ENCODE measurements around the gene NRP1.

Gene NRP1

DNA sequence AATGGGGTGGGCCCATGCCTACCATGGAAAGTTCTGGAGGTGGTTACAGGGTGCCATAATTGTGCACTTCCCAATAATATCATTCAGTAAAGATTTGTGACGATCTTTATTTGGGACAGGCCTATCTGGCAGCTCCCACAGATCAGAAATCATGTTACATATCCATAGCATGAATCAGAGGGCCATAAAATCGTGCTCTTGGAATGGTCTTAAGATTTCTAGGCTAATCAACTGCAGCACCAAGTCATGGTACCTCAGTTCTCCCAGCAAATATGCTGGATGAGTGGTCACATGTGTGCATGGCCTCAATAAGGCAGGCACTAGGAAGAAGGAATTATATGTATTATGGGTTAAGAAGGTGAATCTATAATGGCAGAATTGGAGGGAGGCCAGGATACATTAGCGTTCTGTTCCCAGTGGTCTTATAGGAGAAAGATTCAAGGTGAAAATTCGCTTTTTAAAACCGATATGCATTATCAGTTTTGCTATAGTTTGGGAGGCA is 134.7 kb downstream of the NRP1 start:
- TF ChIP-seq, protein P1, sequence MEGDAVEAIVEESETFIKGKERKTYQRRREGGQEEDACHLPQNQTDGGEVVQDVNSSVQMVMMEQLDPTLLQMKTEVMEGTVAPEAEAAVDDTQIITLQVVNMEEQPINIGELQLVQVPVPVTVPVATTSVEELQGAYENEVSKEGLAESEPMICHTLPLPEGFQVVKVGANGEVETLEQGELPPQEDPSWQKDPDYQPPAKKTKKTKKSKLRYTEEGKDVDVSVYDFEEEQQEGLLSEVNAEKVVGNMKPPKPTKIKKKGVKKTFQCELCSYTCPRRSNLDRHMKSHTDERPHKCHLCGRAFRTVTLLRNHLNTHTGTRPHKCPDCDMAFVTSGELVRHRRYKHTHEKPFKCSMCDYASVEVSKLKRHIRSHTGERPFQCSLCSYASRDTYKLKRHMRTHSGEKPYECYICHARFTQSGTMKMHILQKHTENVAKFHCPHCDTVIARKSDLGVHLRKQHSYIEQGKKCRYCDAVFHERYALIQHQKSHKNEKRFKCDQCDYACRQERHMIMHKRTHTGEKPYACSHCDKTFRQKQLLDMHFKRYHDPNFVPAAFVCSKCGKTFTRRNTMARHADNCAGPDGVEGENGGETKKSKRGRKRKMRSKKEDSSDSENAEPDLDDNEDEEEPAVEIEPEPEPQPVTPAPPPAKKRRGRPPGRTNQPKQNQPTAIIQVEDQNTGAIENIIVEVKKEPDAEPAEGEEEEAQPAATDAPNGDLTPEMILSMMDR (IDR thresholded peaks at IDR 0.05; ENCODE audit: low read depth, low read length, poor library complexity, severe bottlenecking) = no peak
- TF ChIP-seq EZH2phosphoT487 (IDR thresholded peaks at IDR 0.05; ENCODE audit: borderline replicate concordance, low read length) = no peak
- H3K4me1 ChIP-seq (ENCODE audit: control insufficient read depth, low read length) = no peaks in the 10 kb centered on the region
- no peak overlapping the region for H3K4me2 ChIP-seq (ENCODE audit: low read length)
- H3K9me2 ChIP-seq (replicated peaks; ENCODE audit: control insufficient read depth, low read length) = no peaks in the 10 kb centered on the region
- no peak overlapping the region for H3K27ac ChIP-seq (ENCODE audit: low read depth, low read length)
- no peaks in the 10 kb centered on the region for H3K9me3 ChIP-seq (ENCODE audit: control insufficient read depth, insufficient read depth, low read length)
- no peaks in the 10 kb centered on the region for H3K27me3 ChIP-seq (ENCODE audit: control insufficient read depth, low read length)
- no peaks in the 10 kb centered on the region for H3K36me3 ChIP-seq (ENCODE audit: control insufficient read depth, low read length)
- no peaks in the 10 kb centered on the region for H3K79me2 ChIP-seq (ENCODE audit: control insufficient read depth, low read length)
- no peak overlapping the region for H3K4me3 ChIP-seq (ENCODE audit: low read length)
- H3F3A ChIP-seq (ENCODE audit: control insufficient read depth, insufficient read depth) = no peaks in the 10 kb centered on the region
- H4K20me1 ChIP-seq (ENCODE audit: control insufficient read depth, insufficient read depth, low read depth, low read length) = no peaks in the 10 kb centered on the region

- no peaks in the 10 kb centered on the region for H3K9me2 ChIP-seq (replicated peaks; ENCODE audit: control insufficient read depth, low read length)
- no peaks in the 10 kb centered on the region for H3K79me2 ChIP-seq (ENCODE audit: control insufficient read depth, low read length)
- no peak overlapping the region for H3K4me2 ChIP-seq (ENCODE audit: low read length)
- H3K27ac ChIP-seq (ENCODE audit: low read depth, low read length) = no peak overlapping the region
- H4K20me1 ChIP-seq (ENCODE audit: control insufficient read depth, insufficient read depth, low read depth, low read length) = no peaks in the 10 kb centered on the region
- H3F3A ChIP-seq (ENCODE audit: control insufficient read depth, insufficient read depth) = no peaks in the 10 kb centered on the region
- TF ChIP-seq, protein P1 (IDR thresholded peaks at IDR 0.05; ENCODE audit: low read depth, low read length, poor library complexity, severe bottlenecking) = no peak
- no peak for TF ChIP-seq EZH2phosphoT487 (IDR thresholded peaks at IDR 0.05; ENCODE audit: borderline replicate concordance, low read length)
- H3K4me3 ChIP-seq (ENCODE audit: low read length) = no peak overlapping the region
- H3K4me1 ChIP-seq (ENCODE audit: control insufficient read depth, low read length) = no peaks in the 10 kb centered on the region
- no peaks in the 10 kb centered on the region for H3K27me3 ChIP-seq (ENCODE audit: control insufficient read depth, low read length)
- H3K9me3 ChIP-seq (ENCODE audit: control insufficient read depth, insufficient read depth, low read length) = no peaks in the 10 kb centered on the region
- no peaks in the 10 kb centered on the region for H3K36me3 ChIP-seq (ENCODE audit: control insufficient read depth, low read length)
These were observed 135.9 kb downstream of the NRP1 start for GRCh38 chr10:33198610-33199009.

- Histone ChIP-seq H3K79me2 (ENCODE audit: control insufficient read depth, low read length) (no peaks in the 10 kb centered on the region), H3F3A (ENCODE audit: control insufficient read depth, insufficient read depth) (no peaks in the 10 kb centered on the region), H3K9me2 (replicated peaks; ENCODE audit: control insufficient read depth, low read length) (no peaks in the 10 kb centered on the region), H3K4me3 (ENCODE audit: low read length) (no peak overlapping the region), H3K27me3 (ENCODE audit: control insufficient read depth, low read length) (no peaks in the 10 kb centered on the region), H4K20me1 (ENCODE audit: control insufficient read depth, insufficient read depth, low read depth, low read length) (no peaks in the 10 kb centered on the region), H3K36me3 (ENCODE audit: control insufficient read depth, low read length) (no peaks in the 10 kb centered on the region), H3K4me1 (ENCODE audit: control insufficient read depth, low read length) (no peaks in the 10 kb centered on the region), H3K27ac (ENCODE audit: low read depth, low read length) (no peak overlapping the region), H3K4me2 (ENCODE audit: low read length) (no peak overlapping the region), H3K9me3 (ENCODE audit: control insufficient read depth, insufficient read depth, low read length) (no peaks in the 10 kb centered on the region)
- TF ChIP-seq EZH2phosphoT487 (IDR thresholded peaks at IDR 0.05; ENCODE audit: borderline replicate concordance, low read length) = no peak
- TF ChIP-seq, protein P1 (IDR thresholded peaks at IDR 0.05; ENCODE audit: low read depth, low read length, poor library complexity, severe bottlenecking) = no peak
These were observed 137.6 kb downstream of the NRP1 start for GRCh38 chr10:33196710-33197491.
